H1 (cell line): ENCODE data around the gene YEATS4. TPM values are rescaled to one million over a fixed set of nuclear protein-coding genes. Genes with fewer than 3 reads are reported as not detected.

ENCODE experiments used
- CTCF ChIA-PET: fragments of 300-600 bp; sonication (Branson Sonifier 250); formaldehyde crosslinking; loops from one replicate; lab custom pipeline; 2021; ENCODE audit not compliant: partially characterized antibody; lab: Charles Lee
- POLR2A ChIA-PET: fragments of 300-600 bp; sonication (Branson Sonifier 250); formaldehyde crosslinking; loops from one replicate; lab custom pipeline; 2021; ENCODE audit warnings: inconsistent platforms; ENCODE audit not compliant: partially characterized antibody; lab: Charles Lee
- DNase-seq, 2 experiments: peaks; one replicate each; pipeline versions ENCODE4 v3.0.0 to v3.0.0-alpha.2; 2010 to 2022; ENCODE audit warnings: low spot score in 2 of 2, low read depth in 1 of 2, mixed read lengths in 1 of 2
- FAIRE-seq: peaks from 2 replicates; lab custom pipeline; 2011; peaks lifted over from hg19 to GRCh38; lab: Jason Lieb, UNC
- H2AFZ ChIP-seq: 2 replicates; pipeline ENCODE4 v1.8.1; 2012; ENCODE audit warnings: low read length, inconsistent platforms
- H2AK5ac ChIP-seq: 2 replicates; pipeline ENCODE4 v1.6.1; 2013; ENCODE audit warnings: low read depth, low read length
- H2BK120ac ChIP-seq: replicated peaks from 2 replicates; pipeline ENCODE3; 2013; ENCODE audit warnings: low read depth, low read length, inconsistent platforms
- H2BK12ac ChIP-seq: 2 replicates; pipeline ENCODE4 v1.6.1; 2013; ENCODE audit warnings: low read depth, low read length
- H2BK15ac ChIP-seq: 2 replicates; pipeline ENCODE4 v1.6.1; 2013; ENCODE audit warnings: low read length
- H2BK20ac ChIP-seq: 2 replicates; pipeline ENCODE4 v1.6.1; 2013; ENCODE audit warnings: low read length
- H2BK5ac ChIP-seq: 2 replicates; pipeline ENCODE4 v1.6.1; 2013; ENCODE audit warnings: low read depth, low read length
- H3K14ac ChIP-seq: 2 replicates; pipeline ENCODE4 v1.6.1; 2013; ENCODE audit warnings: inconsistent platforms; ENCODE audit not compliant: insufficient read length
- H3K18ac ChIP-seq: 2 replicates; pipeline ENCODE4 v1.6.1; 2013; ENCODE audit warnings: low read length; ENCODE audit errors: extremely low read depth
- H3K23ac ChIP-seq: 2 replicates; pipeline ENCODE4 v1.6.1; 2013; ENCODE audit warnings: inconsistent platforms; ENCODE audit not compliant: insufficient read length
- H3K23me2 ChIP-seq: 2 replicates; pipeline ENCODE4 v1.6.1; 2013; ENCODE audit warnings: low read depth, low read length
- H3K27ac ChIP-seq: 2 replicates; pipeline ENCODE4 v1.6.1; 2011; ENCODE audit warnings: low read depth, low read length, inconsistent platforms
- H3K27me3 ChIP-seq, 4 experiments: replicated peaks in 1 of 4; 1 replicate in 1 of 4; 2 replicates in 3 of 4; pipeline versions ENCODE4 v1.6.1 to v1.8.1; 2011 to 2013; ENCODE audit warnings: low read length in 3 of 4, mild to moderate bottlenecking in 3 of 4, inconsistent platforms in 2 of 4, mixed read lengths in 2 of 4, moderate library complexity in 1 of 4; ENCODE audit not compliant: control insufficient read depth in 3 of 4, insufficient read depth in 3 of 4; ENCODE audit errors: extremely low read depth in 1 of 4
- H3K36me3 ChIP-seq, 4 experiments: 2 replicates each; pipeline versions ENCODE4 v1.6.1 to v1.8.1; 2011 to 2013; ENCODE audit warnings: mild to moderate bottlenecking in 4 of 4, low read length in 3 of 4, moderate library complexity in 2 of 4, control low read depth in 1 of 4, inconsistent platforms in 1 of 4; ENCODE audit not compliant: insufficient read depth in 4 of 4, control insufficient read depth in 2 of 4
- H3K4ac ChIP-seq: replicated peaks from 2 replicates; pipeline ENCODE3; 2013; ENCODE audit warnings: low read length, low read depth, mixed read lengths, inconsistent platforms; ENCODE audit not compliant: insufficient read length
- H3K4me1 ChIP-seq, 4 experiments: replicated peaks in 1 of 4; 1 replicate in 1 of 4; 2 replicates in 3 of 4; pipeline versions ENCODE4 v1.6.1 to v1.8.1; 2011 to 2013; ENCODE audit warnings: low read length in 3 of 4, inconsistent platforms in 2 of 4, mixed read lengths in 1 of 4; ENCODE audit not compliant: insufficient read depth in 4 of 4, control insufficient read depth in 3 of 4
- H3K4me2 ChIP-seq, 2 experiments: 2 replicates each; pipeline versions ENCODE4 v1.6.1 to v1.8.1; 2011 to 2013; ENCODE audit warnings: low read depth in 2 of 2, low read length in 2 of 2, control low read depth in 1 of 2, inconsistent platforms in 1 of 2, mild to moderate bottlenecking in 1 of 2; ENCODE audit not compliant: insufficient read depth in 1 of 2
- H3K4me3 ChIP-seq, 4 experiments: fragments of 200-600, 300-600 bp in 1 of 4; sonication (generic), shearing (Covaris generic), sonication (Bioruptor Twin) in 1 of 4; 2 replicates each; pipeline versions ENCODE4 v1.5.1 to v1.8.1; 2011 to 2016; ENCODE audit warnings: low read length in 4 of 4, low read depth in 3 of 4, control low read depth in 2 of 4, inconsistent platforms in 2 of 4, mild to moderate bottlenecking in 2 of 4, mixed read lengths in 1 of 4, moderate library complexity in 1 of 4; ENCODE audit not compliant: insufficient read depth in 2 of 4; ENCODE audit errors: extremely low read depth in 1 of 4
- H3K56ac ChIP-seq: replicated peaks from 2 replicates; pipeline ENCODE3; 2013; ENCODE audit warnings: low read depth, mild to moderate bottlenecking, mixed read lengths, low read length, inconsistent platforms; ENCODE audit not compliant: insufficient read length
- H3K79me1 ChIP-seq: 2 replicates; pipeline ENCODE4 v1.6.1; 2013; ENCODE audit warnings: low read depth, low read length, control low read depth
- H3K79me2 ChIP-seq, 2 experiments: 2 replicates each; pipeline versions ENCODE4 v1.6.1 to v1.8.1; 2012 to 2013; ENCODE audit warnings: low read length in 2 of 2, mild to moderate bottlenecking in 2 of 2, inconsistent platforms in 1 of 2; ENCODE audit not compliant: insufficient read depth in 2 of 2, control insufficient read depth in 1 of 2
- H3K9ac ChIP-seq, 4 experiments: replicated peaks in 1 of 4; 1 replicate in 1 of 4; 2 replicates in 3 of 4; pipeline versions ENCODE4 v1.6.1 to v1.8.1; 2011 to 2013; ENCODE audit warnings: low read depth in 3 of 4, low read length in 3 of 4, control low read depth in 2 of 4, mild to moderate bottlenecking in 2 of 4, moderate library complexity in 2 of 4, inconsistent platforms in 1 of 4; ENCODE audit errors: extremely low read depth in 1 of 4
- H3K9me3 ChIP-seq, 2 experiments: 2 replicates each; pipeline versions ENCODE4 v1.6.1 to v1.8.1; 2012 to 2013; ENCODE audit warnings: mild to moderate bottlenecking in 2 of 2, moderate library complexity in 2 of 2, control low read depth in 1 of 2, inconsistent platforms in 1 of 2, low read depth in 1 of 2, low read length in 1 of 2, mixed read lengths in 1 of 2; ENCODE audit not compliant: insufficient read depth in 2 of 2
- H4K20me1 ChIP-seq, 2 experiments: replicated peaks in 1 of 2; 2 replicates each; pipeline versions ENCODE3 to v1.8.1; 2011 to 2013; ENCODE audit warnings: inconsistent platforms in 2 of 2, low read length in 2 of 2, mild to moderate bottlenecking in 1 of 2; ENCODE audit not compliant: insufficient read depth in 2 of 2, control insufficient read depth in 1 of 2
- H4K5ac ChIP-seq: 2 replicates; pipeline ENCODE4 v1.6.1; 2013; ENCODE audit warnings: low read length, low read depth, mixed read lengths, inconsistent platforms; ENCODE audit not compliant: insufficient read length
- H4K8ac ChIP-seq: 2 replicates; pipeline ENCODE4 v1.8.0; 2013; ENCODE audit warnings: mild to moderate bottlenecking, moderate library complexity, low read length, inconsistent platforms; ENCODE audit not compliant: insufficient read depth; ENCODE audit errors: extremely low read depth
- H4K91ac ChIP-seq: replicated peaks from 2 replicates; pipeline ENCODE3; 2013; ENCODE audit warnings: low read length, mixed read lengths, inconsistent platforms; ENCODE audit not compliant: insufficient read length
- CTBP2 ChIP-seq: IDR thresholded peaks from 2 replicates; pipeline ENCODE4 v1.7.0; 2011; ENCODE audit warnings: borderline replicate concordance, mild to moderate bottlenecking, moderate library complexity, mixed read lengths, low read length; ENCODE audit not compliant: insufficient read depth, insufficient read length
- WGBS, 2 experiments: shearing (Covaris generic) in 1 of 2; methylation state at CpG; one replicate each; pipeline versions ENCODE4 v1.1.6 to v1.1.7; 2013 to 2015; ENCODE audit warnings: low lambda C conversion rate in 2 of 2, mixed read lengths in 2 of 2, inconsistent platforms in 1 of 2, low coverage in 1 of 2, missing lambda C conversion rate in 1 of 2; ENCODE audit not compliant: insufficient replicate concordance in 2 of 2, insufficient coverage in 1 of 2, insufficient read length in 1 of 2; ENCODE audit errors: extremely low coverage in 1 of 2, missing lambda C conversion rate in 1 of 2; 5-methylcytosine and 5-hydroxymethylcytosine counted together
- polyA plus RNA-seq, 7 experiments: library from polyadenylated mRNA; depleted of rRNA in 3 of 7; stranded (reverse) in 5 of 7; unstranded in 2 of 7; fragments of >200 nt in 5 of 7; fragments of 200-250 nt in 2 of 7; gene quantifications; 1 replicate in 5 of 7; 2 replicates in 1 of 7; 4 replicates in 1 of 7; pipeline versions ENCODE4 v1.2.1 to v1.2.3, GENCODE V29; 2011 to 2013; ENCODE audit warnings: missing spikeins in 2 of 7, mixed read lengths in 2 of 7
- total RNA-seq: library from RNA; stranded (reverse); fragmentation: NEBNext Ultra II Directional; extraction: Animal tissue kit (Norgen Biotek cat#: 25700); gene quantifications from 2 replicates; pipeline ENCODE4 v1.2.1, GENCODE V29; 2021

The YEATS4 gene
- total and polyA plus RNA-seq, 2 of the 8 experiments (the other 6 are each of a cell fraction or from before 2014, with no cell fraction given): 25.7 to 32.5 TPM

DNA sequence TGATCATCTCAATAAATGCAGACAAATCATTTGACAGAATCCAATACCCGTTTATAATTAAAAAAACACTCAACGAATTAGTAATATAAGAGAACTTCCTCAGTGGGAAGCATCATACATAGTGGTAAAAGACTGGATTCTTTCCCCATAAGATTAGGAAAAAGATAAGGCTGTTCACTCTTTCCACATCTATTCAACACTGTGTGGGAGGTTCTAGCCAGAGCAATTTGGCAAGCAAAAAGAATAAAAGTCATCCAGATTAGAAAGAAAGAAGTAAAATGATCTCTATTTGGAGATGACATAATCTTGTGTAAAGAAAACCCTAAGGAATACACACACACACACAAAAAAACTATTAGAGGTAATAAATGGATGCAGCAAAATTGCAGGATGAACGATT lies 38.4 kb downstream of the YEATS4 start:
- Histone ChIP-seq H4K20me1 (no peaks in the 10 kb centered on the region), H2AFZ (no peak overlapping the region), H3K4ac (no peak overlapping the region), H3K27ac (no peak overlapping the region), H4K8ac (no peak overlapping the region), H2BK20ac (no peak overlapping the region), H3K23ac (no peak overlapping the region), H2BK5ac (no peak overlapping the region), H3K27me3 (peaks cover 0 to 1% (median 0%) of the 10 kb centered on the region in 4 experiments; a peak in 1 of 7 replicates), H3K9me3 (no peaks in the 10 kb centered on the region; a peak in 1 of 4 replicates), H2BK15ac (no peak overlapping the region), H3K18ac (no peak overlapping the region), H3K56ac (no peak overlapping the region), H4K91ac (no peak overlapping the region), H3K79me2 (no peaks in the 10 kb centered on the region), H3K9ac (no peak overlapping the region), H3K4me2 (no peak overlapping the region), H3K79me1 (no peaks in the 10 kb centered on the region), H2BK120ac (no peak overlapping the region), H3K4me3 (no peak overlapping the region), H2BK12ac (no peak overlapping the region), H4K5ac (no peak overlapping the region), H3K14ac (no peak overlapping the region), H2AK5ac (no peak overlapping the region), H3K23me2 (no peaks in the 10 kb centered on the region), H3K4me1 (no peaks in the 10 kb centered on the region), H3K36me3 (no peaks in the 10 kb centered on the region)
- 89% methylated on average over 3 of the region's 3 CpGs; no CpG with 5 or more reads in 1 of the 2 experiments for WGBS, 2 experiments
- ChIA-PET POLR2A (no interaction called here), CTCF (interaction anchor here (0.7 kb wide), 1 partner anchor 1687 kb away, joined by 3 read pairs; no protein-coding TSS in a partner anchor)
- DNase-seq (no peak), FAIRE-seq (no peak)
- TF ChIP-seq CTBP2: no peak
